Endodermal cell (in vitro differentiated cells): ENCODE measurements around the gene WRNIP1. TPM values are rescaled to one million over a fixed set of nuclear protein-coding genes. Genes with fewer than 3 reads are reported as not detected.
A peak's percentile ranks its signal among the peaks of the same experiment; 100 is the strongest.

Source experiments
- DNase-seq: peaks from one replicate; pipeline ENCODE4 v3.0.0-alpha.2; 2017
- H3K27ac ChIP-seq: 2 replicates; pipeline ENCODE4 v1.5.1; 2013; ENCODE audit warnings: mild to moderate bottlenecking, low read depth, low read length, moderate library complexity
- H3K27me3 ChIP-seq: 2 replicates; pipeline ENCODE4 v1.6.1; 2013; ENCODE audit warnings: mild to moderate bottlenecking, low read length, moderate library complexity; ENCODE audit not compliant: insufficient read depth, control insufficient read depth, poor library complexity, severe bottlenecking
- H3K36me3 ChIP-seq: 2 replicates; pipeline ENCODE4 v1.7.0; 2013; ENCODE audit warnings: mild to moderate bottlenecking, low read length, moderate library complexity; ENCODE audit not compliant: control insufficient read depth, insufficient read depth
- H3K4me1 ChIP-seq: one replicate; pipeline ENCODE4 v1.7.0; 2013; ENCODE audit warnings: low read length; ENCODE audit not compliant: control insufficient read depth, insufficient read depth
- H3K4me3 ChIP-seq: 2 replicates; pipeline ENCODE4 v1.5.1; 2013; ENCODE audit warnings: mild to moderate bottlenecking, low read length, moderate library complexity
- H3K9ac ChIP-seq: 2 replicates; pipeline ENCODE4 v1.6.1; 2013; ENCODE audit warnings: mild to moderate bottlenecking, low read length, moderate library complexity; ENCODE audit not compliant: poor library complexity, severe bottlenecking; ENCODE audit errors: extremely low read depth
- H3K9me3 ChIP-seq: 2 replicates; pipeline ENCODE4 v1.6.1; 2013; ENCODE audit warnings: mild to moderate bottlenecking, low read length, moderate library complexity; ENCODE audit not compliant: control insufficient read depth
- H3K27ac Mint-ChIP-seq: 2 replicates; pipeline ENCODE4 v1.8.0; 2020; ENCODE audit warnings: mixed read lengths
- H3K27me3 Mint-ChIP-seq: 2 replicates; pipeline ENCODE4 v1.8.0; 2021; ENCODE audit warnings: mild to moderate bottlenecking, mixed read lengths; ENCODE audit not compliant: insufficient read depth
- H3K36me3 Mint-ChIP-seq: 2 replicates; pipeline ENCODE4 v1.8.0; 2020; ENCODE audit warnings: low read depth, mixed read lengths
- H3K4me1 Mint-ChIP-seq: 2 replicates; pipeline ENCODE4 v1.8.0; 2020; ENCODE audit warnings: mixed read lengths
- H3K4me3 Mint-ChIP-seq: 2 replicates; pipeline ENCODE4 v1.8.0; 2020; ENCODE audit warnings: mild to moderate bottlenecking, moderate library complexity, mixed read lengths
- H3K9me3 Mint-ChIP-seq: 2 replicates; pipeline ENCODE4 v1.8.0; 2020; ENCODE audit warnings: mild to moderate bottlenecking, mixed read lengths
- CTCF ChIP-seq: fragments of 200-600 bp; sonication (generic); conservative IDR thresholded peaks from 2 replicates; pipeline ENCODE4 v1.5.0; 2021; ENCODE audit warnings: antibody characterized with exemption, mild to moderate bottlenecking
- WGBS, 2 experiments: methylation state at CpG; one replicate each; pipeline versions ENCODE4 v1.1.5 to v1.1.7; 2013; ENCODE audit warnings: missing lambda C conversion rate in 2 of 2, mixed read lengths in 1 of 2; ENCODE audit not compliant: insufficient coverage in 1 of 2, insufficient read length in 1 of 2; 5-methylcytosine and 5-hydroxymethylcytosine counted together
- total RNA-seq, 2 donors: library from RNA; stranded (reverse); fragmentation: NEBNext Ultra II Directional in 1 of 2; extraction: Animal tissue kit (Norgen Biotek cat#: 25700) in 1 of 2; gene quantifications; 2 replicates in 1 of 2; 3 replicates in 1 of 2; pipeline ENCODE4 v1.2.1, GENCODE V29; 2021

WRNIP1 gene
- total RNA-seq, 2 donors from 2014 or later, result 30.8 to 33.2 TPM

DNA sequence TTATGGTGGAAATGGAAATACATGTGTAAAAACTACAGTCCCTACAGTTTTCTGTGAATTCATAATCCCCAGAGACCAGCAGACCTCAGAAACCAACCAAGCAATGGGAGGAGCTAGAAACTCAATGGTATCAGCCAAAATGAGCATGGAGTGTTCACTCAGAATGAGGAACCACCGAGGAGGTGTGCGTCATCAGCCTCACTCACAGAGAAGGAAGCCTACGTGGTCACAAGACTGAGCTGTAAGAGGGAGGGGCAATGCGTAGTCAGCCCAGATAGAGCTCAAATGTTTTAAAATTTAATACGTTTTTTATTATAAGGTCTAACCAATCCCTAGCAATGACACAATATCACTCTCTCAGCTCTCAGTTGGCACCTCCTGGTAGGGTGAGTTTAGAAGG, 31.9 kb upstream of the WRNIP1 start:
- no peak for TF ChIP-seq CTCF
- Histone ChIP-seq H3K9ac (no peak overlapping the region), H3K27ac (no peak overlapping the region), H3K36me3 (no peaks in the 10 kb centered on the region), H3K4me3 (no peak overlapping the region), H3K9me3 (no peaks in the 10 kb centered on the region), H3K4me1 (peaks cover 19% of the 10 kb centered on the region), H3K27me3 (no peaks in the 10 kb centered on the region)
- H3K9me3 Mint-ChIP-seq, result no peaks in the 10 kb centered on the region
- H3K27ac Mint-ChIP-seq, result no peak overlapping the region
- peaks cover 41% of the 10 kb centered on the region for H3K4me1 Mint-ChIP-seq
- H3K4me3 Mint-ChIP-seq, result no peak overlapping the region
- no peak for DNase-seq
- H3K36me3 Mint-ChIP-seq, result no peaks in the 10 kb centered on the region
- WGBS, 2 experiments, result 88 to 97% methylated on average over 2 to 4 of the region's 5 CpGs
- H3K27me3 Mint-ChIP-seq, result peaks cover 3% of the 10 kb centered on the region

DNA sequence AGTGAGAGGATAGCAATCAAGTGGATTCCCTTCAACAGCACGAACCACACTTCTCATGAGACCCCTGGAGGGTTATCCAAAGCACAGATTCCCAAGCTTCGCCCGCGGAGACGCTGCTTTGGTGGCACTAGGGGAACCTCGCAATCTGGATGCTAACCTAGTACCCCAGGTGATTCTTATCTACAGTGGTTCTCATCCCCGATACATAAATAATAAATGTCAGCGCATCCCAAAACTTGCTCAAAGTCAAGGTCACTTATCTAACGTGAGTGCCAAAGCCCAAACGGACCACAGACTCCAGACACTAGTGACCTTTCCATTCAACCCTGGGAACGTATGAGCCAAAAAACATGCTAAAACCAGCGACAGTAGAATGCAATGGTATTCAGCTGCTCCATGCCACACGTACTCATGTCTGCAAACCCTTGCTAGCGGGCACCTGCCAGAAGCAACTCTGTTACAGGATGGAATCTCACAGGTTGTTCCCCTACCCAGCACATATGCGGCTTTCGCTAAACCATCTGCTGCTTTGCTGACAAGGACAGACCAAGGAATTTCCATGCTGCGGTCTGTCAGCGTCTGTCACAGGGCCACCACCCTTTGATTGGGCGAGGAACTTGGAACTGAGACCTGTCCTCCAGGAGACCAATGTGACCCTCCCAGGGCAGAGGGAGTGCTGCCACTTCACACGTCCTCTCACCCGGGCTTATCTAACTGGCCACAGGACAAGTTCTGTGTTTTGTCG, 31.3 kb upstream of the WRNIP1 start:
- Mint-ChIP-seq H3K4me1 (peaks cover 44% of the 10 kb centered on the region), H3K27ac (no peak overlapping the region), H3K36me3 (no peaks in the 10 kb centered on the region), H3K27me3 (peaks cover 2% of the 10 kb centered on the region), H3K4me3 (no peak overlapping the region), H3K9me3 (no peaks in the 10 kb centered on the region)
- WGBS, 2 experiments, result 89 to 90% methylated on average over 14 to 21 of the region's 22 CpGs
- Histone ChIP-seq H3K9me3 (no peaks in the 10 kb centered on the region), H3K27ac (no peak overlapping the region), H3K4me1 (peaks cover 19% of the 10 kb centered on the region), H3K36me3 (no peaks in the 10 kb centered on the region), H3K9ac (no peak overlapping the region), H3K4me3 (no peak overlapping the region), H3K27me3 (no peaks in the 10 kb centered on the region)
- DNase-seq, result peak; percentile 79
- TF ChIP-seq CTCF, result no peak

DNA sequence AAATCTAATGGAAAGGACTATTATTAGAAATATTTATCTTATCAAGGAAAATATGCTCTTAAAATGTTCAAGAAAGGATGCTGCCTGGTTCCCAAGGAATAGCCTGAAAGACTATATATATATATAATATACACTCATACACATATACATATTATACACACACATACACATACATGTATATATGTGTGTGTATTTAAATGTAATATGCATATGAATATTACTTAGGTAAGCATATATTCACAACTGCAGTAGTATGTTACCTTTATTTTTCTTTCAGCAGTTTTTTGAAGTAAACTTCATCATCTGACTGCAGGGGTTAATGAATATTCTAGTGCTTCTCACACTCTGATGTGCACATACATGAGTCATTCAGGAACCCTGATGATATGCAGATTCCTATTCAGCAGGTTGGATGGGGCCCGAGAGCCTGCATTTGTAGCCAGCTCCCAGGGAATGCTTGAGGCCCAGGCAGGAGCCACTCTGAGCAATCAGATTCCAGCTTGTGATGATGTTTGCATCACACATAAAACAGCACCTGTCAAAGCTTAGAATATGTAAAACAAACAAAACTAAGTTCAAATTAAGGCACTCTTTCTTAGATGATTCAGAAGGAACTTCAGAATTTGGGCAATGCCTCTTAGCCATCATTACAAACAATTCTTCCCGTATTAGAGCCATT, 30.6 kb upstream of the WRNIP1 start:
- Mint-ChIP-seq H3K4me3 (no peak overlapping the region), H3K4me1 (peaks cover 44% of the 10 kb centered on the region), H3K9me3 (no peaks in the 10 kb centered on the region), H3K27me3 (no peaks in the 10 kb centered on the region), H3K36me3 (no peaks in the 10 kb centered on the region), H3K27ac (no peak overlapping the region)
- no peak for TF ChIP-seq CTCF
- 63 to 66% methylated on average over 2 of the region's 2 CpGs for WGBS, 2 experiments
- Histone ChIP-seq H3K4me1 (peaks cover 22% of the 10 kb centered on the region), H3K9ac (no peak overlapping the region), H3K9me3 (no peaks in the 10 kb centered on the region), H3K4me3 (no peak overlapping the region), H3K36me3 (no peaks in the 10 kb centered on the region), H3K27ac (no peak overlapping the region), H3K27me3 (no peaks in the 10 kb centered on the region)
- DNase-seq, result peak; percentile 87
